ENCODE measurements around the gene MZB1. TPM values are rescaled to one million over a fixed set of nuclear protein-coding genes. Genes with fewer than 3 reads are reported as not detected.
"Not testable (repeated sequence)": the region's sequence is repeated elsewhere in the genome, so short reads cannot be mapped to it uniquely, and the experiment has no call there.

The MZB1 gene
- polyA plus RNA-seq, 4 donors: 0.19 to 1.3 (median 0.60) TPM

DNA sequence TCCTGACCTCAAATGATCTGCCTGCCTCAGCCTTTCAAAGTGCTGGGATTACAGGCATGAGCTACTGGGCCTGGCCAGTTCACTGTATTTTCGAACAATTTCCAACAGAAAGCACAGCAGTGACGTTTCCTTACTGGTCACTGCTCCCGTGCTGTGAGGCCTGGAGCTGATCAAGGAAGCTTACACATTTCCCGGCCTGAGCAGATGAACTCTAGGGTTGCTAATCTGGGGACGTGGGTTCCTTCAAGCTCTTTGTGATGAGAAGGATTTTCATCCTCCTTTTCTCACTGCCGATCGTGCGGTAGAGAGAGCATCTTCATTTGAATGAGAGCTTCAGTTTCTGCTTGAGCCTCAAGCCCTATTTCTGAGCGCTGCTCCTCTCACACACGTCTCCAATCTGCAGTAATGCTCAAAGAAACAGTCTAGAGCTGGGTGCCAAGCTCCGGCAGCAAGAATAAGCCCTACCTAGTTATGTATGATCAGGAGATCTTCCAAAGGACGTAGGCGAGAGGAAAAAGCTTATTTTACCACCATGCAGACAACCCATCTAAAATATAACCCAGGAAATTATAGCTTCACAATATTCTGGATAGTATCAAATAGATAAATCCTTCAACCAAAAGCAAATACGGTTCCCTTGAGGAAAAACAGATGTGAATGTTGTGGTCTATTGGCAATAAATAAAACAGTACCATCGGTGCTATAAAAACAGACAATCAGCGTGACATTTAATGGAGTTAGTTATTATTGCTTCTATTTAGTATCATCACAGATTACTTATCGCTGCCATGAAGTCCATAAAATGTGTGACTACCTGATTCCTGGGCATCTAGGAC lies 21.5 kb upstream of the MZB1 start:
- DNase-seq (ENCODE audit: low read depth in 4 of 4, low spot score in 2 of 4): no peak

DNA sequence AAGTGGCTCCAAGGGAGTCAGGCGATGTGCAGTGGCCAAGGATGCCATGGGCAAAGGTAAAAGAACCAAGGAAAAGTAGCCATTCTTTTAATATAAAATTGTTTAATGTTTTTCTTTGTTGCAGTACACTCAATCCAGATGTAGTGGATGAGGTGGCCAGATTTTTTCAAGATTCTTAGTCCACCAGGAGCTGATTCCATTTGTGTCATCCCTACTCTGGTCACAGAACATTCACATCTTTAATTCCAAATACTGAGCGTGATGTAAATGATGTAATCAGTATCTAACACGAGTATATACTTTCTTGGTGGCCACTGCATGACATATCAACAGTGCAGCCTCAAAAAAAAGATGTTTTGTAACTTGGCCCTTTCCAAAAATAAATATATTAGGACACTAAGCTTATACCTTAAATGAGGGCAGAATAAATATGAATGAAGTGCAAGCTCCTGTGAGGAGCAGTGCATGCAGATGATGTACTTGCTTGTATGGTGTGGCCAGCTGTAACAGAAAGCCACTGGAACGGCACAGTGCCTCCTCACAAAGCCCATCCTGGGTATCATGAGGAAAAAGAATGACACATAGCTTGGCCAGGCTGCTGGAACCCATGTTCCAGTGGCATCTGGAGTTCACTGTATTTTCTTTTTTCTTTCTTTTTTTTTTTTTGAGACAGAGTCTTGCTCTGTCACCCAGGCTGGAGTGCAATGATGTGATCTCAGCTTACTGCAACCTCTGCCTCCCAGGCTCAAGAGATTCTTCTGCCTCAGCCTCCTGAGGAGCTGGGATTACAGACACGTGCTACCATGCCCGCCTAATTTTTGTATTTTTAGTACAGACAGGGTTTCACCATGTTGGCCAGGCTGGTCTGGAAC lies 20.6 kb upstream of the MZB1 start:
- no peak for DNase-seq (ENCODE audit: low read depth in 4 of 4, low spot score in 2 of 4)

GRCh38 chr5:139409116-139409515 lies 19.4 kb upstream of the MZB1 start:
- not testable (repeated sequence) for DNase-seq (ENCODE audit: low read depth in 4 of 4, low spot score in 2 of 4)

- no peak for DNase-seq (ENCODE audit: low read depth in 4 of 4, low spot score in 2 of 4)
Measured at GRCh38 chr5:139408191-139408590, 18.5 kb upstream of the MZB1 start.

DNA sequence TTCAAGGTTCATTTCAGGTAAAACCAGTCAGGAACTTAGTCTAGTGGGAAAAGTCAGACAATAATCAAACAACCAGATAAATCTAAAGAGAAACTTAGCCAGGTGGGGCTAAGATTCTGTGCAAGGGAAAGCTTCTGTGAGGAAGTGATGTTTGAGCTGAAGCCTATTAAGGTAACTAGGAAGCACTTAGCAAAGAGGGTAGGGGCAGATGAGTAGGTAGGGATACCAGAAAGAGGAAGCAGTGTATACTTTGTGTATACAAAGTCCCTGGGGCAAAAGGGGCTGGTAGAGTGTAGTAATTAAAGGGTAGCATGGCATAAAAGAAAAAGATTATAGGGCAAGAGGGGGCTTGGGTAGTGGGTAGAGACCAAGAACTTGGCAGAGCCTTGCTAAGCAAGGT lies 17.8 kb upstream of the MZB1 start:
- no peak for DNase-seq (ENCODE audit: low read depth in 4 of 4, low spot score in 2 of 4)

DNA sequence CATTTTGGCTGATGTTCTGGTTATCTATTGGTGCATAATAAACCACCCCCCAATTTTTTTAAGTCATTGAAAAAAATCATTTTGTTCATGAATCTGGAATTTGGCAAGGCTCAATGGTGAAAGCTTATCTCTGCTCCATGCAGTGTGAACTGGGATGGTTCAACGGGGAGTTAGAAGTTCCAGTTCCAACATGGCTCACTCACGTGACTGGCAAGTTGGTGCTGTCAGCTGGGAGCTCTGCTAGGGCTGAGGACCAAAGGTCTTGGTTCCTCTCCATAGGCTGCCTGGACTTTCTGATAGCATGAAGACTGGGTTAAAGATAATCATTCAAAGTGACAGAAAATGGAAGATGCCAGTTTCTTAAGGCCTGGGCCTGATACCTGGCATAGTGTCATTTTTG lies 17.2 kb upstream of the MZB1 start:
- no peak for DNase-seq (ENCODE audit: low read depth in 4 of 4, low spot score in 2 of 4)

DNA sequence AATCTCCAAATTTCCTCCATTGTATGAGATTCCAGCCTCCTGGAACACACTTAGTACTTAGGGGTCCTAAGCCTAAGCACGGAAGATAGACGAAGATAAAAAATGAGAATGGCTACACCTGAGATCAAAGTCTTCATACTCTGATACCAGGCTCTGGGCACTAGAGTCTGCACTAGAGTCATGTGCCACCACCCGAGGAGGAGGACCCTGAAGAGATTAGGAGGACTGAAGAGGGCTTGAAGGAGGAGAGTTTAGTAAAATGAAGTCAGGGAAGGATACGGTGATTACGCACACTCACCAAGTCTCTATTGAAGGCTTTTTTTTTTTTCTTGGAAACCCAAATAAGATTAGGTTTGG lies 14.7 kb upstream of the MZB1 start:
- DNase-seq (ENCODE audit: low read depth in 4 of 4, low spot score in 2 of 4): no peak

- peak; percentile 93 to 97 (median 96) for DNase-seq (ENCODE audit: low read depth in 4 of 4, low spot score in 2 of 4)
Measured at GRCh38 chr5:139403787-139404483, 14.2 kb upstream of the MZB1 start, which contains the start of gene SPATA24. Gene SPATA24 (minus strand): TSS chr5:139404089. CDS start chr5:139404060, 29 bp downstream.

- DNase-seq (ENCODE audit: low read depth in 4 of 4, low spot score in 2 of 4): no peak
Measured at GRCh38 chr5:139403418-139403786, 13.7 kb upstream of the MZB1 start.

- DNase-seq (ENCODE audit: low read depth in 4 of 4, low spot score in 2 of 4): no peak
Measured at GRCh38 chr5:139402561-139403158, 12.9 kb upstream of the MZB1 start.

DNA sequence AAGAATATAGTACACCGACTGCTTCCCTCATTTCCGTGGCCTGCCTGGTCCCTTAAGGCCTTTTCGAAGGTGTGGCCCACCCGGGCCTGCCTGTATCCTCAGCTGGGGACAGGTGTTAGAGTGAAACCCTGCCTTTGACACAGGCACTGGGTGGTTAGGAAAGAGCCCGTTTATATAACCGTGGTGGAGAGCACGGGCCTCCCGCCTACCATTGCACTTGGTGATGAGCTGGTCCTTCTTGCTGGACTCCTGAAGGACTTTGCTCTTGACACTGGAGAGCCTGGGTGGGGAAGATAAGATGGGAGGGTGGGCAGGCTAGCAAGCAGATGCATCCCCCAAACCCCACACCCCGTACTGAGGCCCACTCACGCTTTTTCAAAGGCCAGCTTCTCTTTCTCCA lies 11.8 kb upstream of the MZB1 start:
- no peak for DNase-seq (ENCODE audit: low read depth in 4 of 4, low spot score in 2 of 4)

GRCh38 chr5:139399501-139400121 lies 9.9 kb upstream of the MZB1 start:
- DNase-seq (ENCODE audit: low read depth in 4 of 4, low spot score in 2 of 4): no peak

GRCh38 chr5:139397921-139398320 lies 8.2 kb upstream of the MZB1 start:
- DNase-seq (ENCODE audit: low read depth in 4 of 4, low spot score in 2 of 4): no peak

DNA sequence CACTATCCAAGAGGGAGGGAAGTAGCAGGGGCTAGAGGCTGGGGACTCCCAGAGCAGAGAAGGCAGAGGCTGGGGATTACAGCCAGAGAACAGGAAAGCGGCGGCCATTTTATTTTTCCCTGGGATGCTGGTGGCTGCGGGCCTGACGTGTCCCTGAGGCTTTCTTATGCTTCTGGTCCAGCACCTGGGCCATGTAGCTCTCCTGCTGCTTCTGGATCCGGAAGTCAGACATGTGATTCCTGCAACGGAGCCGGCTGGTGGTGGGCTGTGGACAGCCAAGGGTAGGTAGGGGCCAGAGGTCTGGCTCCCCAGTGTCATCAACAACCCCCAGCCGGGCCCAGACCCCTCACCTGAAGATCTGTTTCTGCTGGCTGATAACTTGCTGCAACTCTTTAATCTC lies 7.0 kb upstream of the MZB1 start:
- DNase-seq (ENCODE audit: low read depth in 4 of 4, low spot score in 2 of 4): no peak

DNA sequence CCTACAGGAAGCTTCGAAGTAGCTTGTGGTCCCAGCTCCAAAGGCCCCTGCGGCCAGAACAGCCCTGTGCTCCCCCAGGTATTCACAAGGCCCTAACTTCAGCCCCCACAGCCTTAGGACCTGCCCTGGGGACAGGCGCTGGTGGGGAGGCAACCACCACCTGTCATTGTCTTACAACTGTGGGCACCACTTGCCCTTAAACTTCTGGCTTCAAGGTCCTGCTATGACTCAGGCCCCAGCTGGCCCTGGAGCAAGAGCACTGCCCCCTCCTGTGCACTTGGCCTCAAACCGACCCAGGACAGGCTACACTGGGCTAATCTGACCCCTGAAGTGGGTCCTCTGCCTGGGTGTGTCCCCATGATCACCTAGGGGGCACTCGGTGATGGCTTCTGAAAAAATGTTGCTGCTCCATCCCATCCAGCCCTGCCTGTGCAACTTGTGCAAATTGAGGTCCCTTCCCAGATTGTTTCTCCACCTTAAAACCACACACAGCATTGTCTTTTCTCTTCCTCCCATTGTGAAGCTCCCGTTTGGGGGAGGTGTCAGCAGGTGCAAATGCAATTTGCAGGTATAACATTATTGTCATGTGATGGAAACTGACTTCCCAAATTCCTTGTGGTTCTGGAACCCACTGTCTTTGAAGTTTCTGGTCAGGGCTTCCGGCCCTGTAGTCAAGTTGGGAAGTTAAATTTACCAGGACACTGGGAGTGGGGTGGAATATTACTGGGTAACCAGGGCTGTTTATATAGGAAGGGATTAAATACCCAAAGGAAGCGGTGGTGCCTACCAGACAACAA lies 6.3 kb upstream of the MZB1 start:
- no peak for DNase-seq (ENCODE audit: low read depth in 4 of 4, low spot score in 2 of 4)

DNA sequence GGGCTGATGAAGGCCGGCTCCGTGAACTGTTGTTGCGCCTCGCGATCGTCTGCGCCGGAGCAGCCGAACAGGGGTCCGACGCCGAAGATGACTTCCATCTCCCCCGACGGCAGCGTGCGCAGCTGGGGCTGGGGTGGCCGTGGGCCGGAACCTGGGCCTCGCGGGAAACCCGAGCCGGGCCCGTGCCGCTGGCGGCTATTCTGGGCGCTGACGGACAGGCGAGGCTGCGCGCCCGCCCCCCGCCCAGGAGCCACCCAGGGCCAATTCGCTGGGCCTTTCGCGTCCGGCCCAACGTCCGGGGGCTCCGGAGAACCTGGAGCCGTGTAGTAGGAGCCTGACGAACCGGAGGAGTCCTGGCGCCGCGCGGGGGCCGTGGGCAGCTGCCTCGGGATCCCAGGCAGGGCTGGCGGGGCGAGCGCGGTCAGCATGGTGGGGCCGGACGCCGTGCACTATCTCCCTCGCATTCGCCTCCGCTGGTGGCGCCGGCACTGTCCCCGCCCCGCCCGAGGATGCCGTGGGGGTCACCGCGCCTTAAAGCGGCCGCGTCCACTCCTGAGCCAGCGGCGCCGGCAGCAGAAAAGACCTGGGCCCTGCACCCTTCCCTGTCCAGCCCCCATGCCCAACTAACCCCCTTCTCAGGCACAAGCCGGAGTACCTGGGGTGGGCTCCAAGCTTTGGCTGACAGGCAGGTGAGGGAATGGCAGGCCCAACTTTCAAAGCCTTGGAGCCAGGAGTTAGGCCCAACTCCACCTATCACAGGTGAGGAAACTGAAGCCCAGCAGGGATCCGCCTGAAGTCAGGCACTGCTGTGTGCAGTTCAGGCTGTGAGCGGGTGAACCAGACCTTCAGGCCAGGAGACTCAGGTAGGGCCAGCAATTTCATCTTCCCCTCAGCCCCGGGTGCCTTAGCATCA lies 5.2 kb upstream of the MZB1 start, which contains the start of gene PROB1:
PROB1 (minus strand) TSS at position 451 of the 913 bp plus-strand sequence; CDS start at position 428, 23 bp downstream.
- DNase-seq (ENCODE audit: low read depth in 4 of 4, low spot score in 2 of 4): no peak

- DNase-seq (ENCODE audit: low read depth in 4 of 4, low spot score in 2 of 4): no peak
Measured at GRCh38 chr5:139394123-139394653, 4.5 kb upstream of the MZB1 start.

- no peak for DNase-seq (ENCODE audit: low read depth in 4 of 4, low spot score in 2 of 4)
Measured at GRCh38 chr5:139393497-139394122, 3.9 kb upstream of the MZB1 start.
